Kasumi-1 (cell line): ENCODE results near the gene C2.
A peak's percentile ranks its signal among the peaks of the same experiment; 100 is the strongest.
"Not testable (repeated sequence)": the region's sequence is repeated elsewhere in the genome, so short reads cannot be mapped to it uniquely, and the experiment has no call there.

Experiments used
- DNase-seq, 2 experiments: peaks; one replicate each; lab custom pipeline; 2025; lab: John Stamatoyannopoulos, UW

C2 gene

GRCh38 chr6:31927863-31928671 is 550 bp downstream of the C2 start:
- no peak for DNase-seq

- DNase-seq = no peak
Observed at GRCh38 chr6:31928672-31928939, 1.1 kb downstream of the C2 start.

GRCh38 chr6:31930962-31931361 is 3.4 kb downstream of the C2 start:
- DNase-seq = no peak

- not testable (repeated sequence) for DNase-seq
Observed at GRCh38 chr6:31932137-31932536, 4.6 kb downstream of the C2 start.

GRCh38 chr6:31933537-31933936 is 6.0 kb downstream of the C2 start:
- no peak for DNase-seq

GRCh38 chr6:31935021-31935420 is 7.5 kb downstream of the C2 start:
- DNase-seq = no peak

- DNase-seq = no peak
Observed at GRCh38 chr6:31935823-31936222, 8.3 kb downstream of the C2 start.

- no peak for DNase-seq
Observed at GRCh38 chr6:31940256-31940664, 12.7 kb downstream of the C2 start.

- DNase-seq = no peak
Observed at GRCh38 chr6:31943742-31944141, 16.2 kb downstream of the C2 start.

- DNase-seq = no peak
Observed at GRCh38 chr6:31945154-31945506, 17.6 kb downstream of the C2 start.

GRCh38 chr6:31945507-31946369 is 18.2 kb downstream of the C2 start, which contains the start of gene CFB:
CFB (plus strand) TSS chr6:31946095; CDS start chr6:31946222, 127 bp downstream.
- DNase-seq = no peak

- no peak for DNase-seq
Observed at GRCh38 chr6:31946370-31946885, 18.9 kb downstream of the C2 start.

- no peak for DNase-seq
Observed at GRCh38 chr6:31947070-31947675, 19.7 kb downstream of the C2 start.

GRCh38 chr6:31947864-31948263 is 20.3 kb downstream of the C2 start:
- no peak for DNase-seq

- no peak for DNase-seq
Observed at GRCh38 chr6:31948306-31948705, 20.8 kb downstream of the C2 start.

GRCh38 chr6:31948753-31949413 is 21.4 kb downstream of the C2 start:
- no peak for DNase-seq

GRCh38 chr6:31949926-31950548 is 22.5 kb downstream of the C2 start:
- DNase-seq = no peak

- DNase-seq = peak; percentile 12 to 38
Observed at GRCh38 chr6:31952140-31952805, 24.8 kb downstream of the C2 start.

- DNase-seq = no peak
Observed at GRCh38 chr6:31952890-31953289, 25.4 kb downstream of the C2 start.

GRCh38 chr6:31954511-31954910 is 27.0 kb downstream of the C2 start:
- DNase-seq = no peak

- DNase-seq = no peak
Observed at GRCh38 chr6:31956796-31957195, 29.3 kb downstream of the C2 start.
